ENCODE measurements around the gene PHKB.
A peak's percentile ranks its signal among the peaks of the same experiment; 100 is the strongest.
"Not testable (repeated sequence)": the region's sequence is repeated elsewhere in the genome, so short reads cannot be mapped to it uniquely, and the experiment has no call there.

The PHKB gene

GRCh38 chr16:47461598-47462266 is 601 bp downstream of the PHKB start:
- Mint-ChIP-seq H3K27ac (peak overlapping the region; percentile 93), H3K4me3 (peak overlapping the region; percentile 93), H3K9me3 (no peaks in the 10 kb centered on the region), H3K4me1 (ENCODE audit: low read depth) (peaks cover 73% of the 10 kb centered on the region), H3K27me3 (no peaks in the 10 kb centered on the region), H3K36me3 (ENCODE audit: low read depth) (peaks cover 28% of the 10 kb centered on the region)

DNA sequence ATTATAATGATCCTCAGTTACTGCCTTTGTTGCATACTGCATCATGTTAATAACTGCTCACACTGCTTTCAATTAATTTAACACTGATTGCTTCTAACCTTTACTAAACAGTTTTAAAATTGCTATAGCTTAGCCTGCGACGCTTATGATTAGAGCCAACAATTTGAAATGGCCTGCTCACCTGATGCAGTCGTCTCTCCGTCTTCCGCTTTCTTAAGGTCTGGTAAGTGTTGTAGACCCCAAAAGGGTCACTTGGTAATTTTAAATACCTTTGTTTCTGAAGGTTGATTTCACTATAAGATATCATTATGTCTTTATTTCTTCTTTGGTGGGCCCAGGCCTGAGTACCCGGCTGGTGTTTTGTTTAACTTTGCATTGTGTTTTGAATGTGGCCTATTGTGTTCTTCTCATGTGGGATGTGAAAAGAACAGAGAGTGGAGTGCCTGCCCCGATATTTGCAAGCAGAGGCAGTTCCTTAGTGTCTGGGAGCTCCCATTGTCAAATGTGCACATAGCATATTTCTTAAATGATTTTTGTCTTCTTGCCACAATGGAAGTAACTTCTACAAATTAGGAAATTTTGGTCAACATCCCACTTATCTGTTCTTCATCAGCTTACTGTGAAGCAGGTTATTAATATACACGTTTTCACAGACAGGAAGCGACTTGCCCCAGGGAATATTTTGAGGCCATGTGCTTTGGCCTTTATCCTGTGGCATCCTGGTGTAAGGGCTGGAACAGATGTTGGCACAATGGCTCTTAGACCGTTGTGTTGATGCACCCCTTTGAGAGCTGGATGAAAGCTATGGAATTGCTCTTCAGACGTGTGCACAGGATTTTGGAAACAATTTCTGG is 2.9 kb downstream of the PHKB start:
- peak overlapping the region; percentile 18 for H3K27ac Mint-ChIP-seq
- no peak overlapping the region for H3K4me3 Mint-ChIP-seq
- H3K27me3 Mint-ChIP-seq, result no peaks in the 10 kb centered on the region
- H3K9me3 Mint-ChIP-seq, result no peaks in the 10 kb centered on the region
- H3K36me3 Mint-ChIP-seq (ENCODE audit: low read depth), result peaks cover 14% of the 10 kb centered on the region
- peaks cover 61% of the 10 kb centered on the region for H3K4me1 Mint-ChIP-seq (ENCODE audit: low read depth)

- Mint-ChIP-seq H3K27me3 (no peaks in the 10 kb centered on the region), H3K4me3 (no peak overlapping the region), H3K27ac (no peak overlapping the region), H3K4me1 (ENCODE audit: low read depth) (peaks cover 47% of the 10 kb centered on the region), H3K9me3 (no peaks in the 10 kb centered on the region), H3K36me3 (ENCODE audit: low read depth) (peaks cover 14% of the 10 kb centered on the region)
These were observed 4.9 kb downstream of the PHKB start for GRCh38 chr16:47465919-47466630.

DNA sequence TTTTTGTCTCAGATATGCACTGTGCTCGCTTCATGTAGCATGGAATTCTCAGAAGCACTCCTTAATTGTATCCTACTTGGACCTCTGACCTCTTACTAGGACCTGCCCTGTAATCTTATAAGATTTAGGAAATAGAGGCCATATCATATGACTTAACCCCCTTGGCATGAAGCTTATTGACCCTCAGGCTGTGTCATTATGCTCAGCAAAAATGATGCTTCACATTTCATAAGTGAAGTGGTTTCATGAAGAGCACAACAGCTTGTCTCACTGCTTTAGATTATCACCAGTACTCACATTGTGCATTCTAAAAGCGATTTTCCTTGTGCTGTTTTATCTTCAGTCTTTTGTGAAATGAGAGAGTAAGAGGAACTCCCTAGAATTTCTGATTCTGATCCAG is 6.4 kb downstream of the PHKB start:
- Mint-ChIP-seq H3K27me3 (no peaks in the 10 kb centered on the region), H3K36me3 (ENCODE audit: low read depth) (peaks cover 18% of the 10 kb centered on the region), H3K4me3 (no peak overlapping the region), H3K27ac (no peak overlapping the region), H3K9me3 (no peaks in the 10 kb centered on the region), H3K4me1 (ENCODE audit: low read depth) (peaks cover 40% of the 10 kb centered on the region)

- H3K27me3 Mint-ChIP-seq, H3K4me3 Mint-ChIP-seq, H3K27ac Mint-ChIP-seq, H3K9me3 Mint-ChIP-seq: not testable (repeated sequence)
- peaks cover 18% of the 10 kb centered on the region for H3K36me3 Mint-ChIP-seq (ENCODE audit: low read depth)
- H3K4me1 Mint-ChIP-seq (ENCODE audit: low read depth), result peaks cover 33% of the 10 kb centered on the region
These were observed 7.0 kb downstream of the PHKB start for GRCh38 chr16:47468070-47468689.

DNA sequence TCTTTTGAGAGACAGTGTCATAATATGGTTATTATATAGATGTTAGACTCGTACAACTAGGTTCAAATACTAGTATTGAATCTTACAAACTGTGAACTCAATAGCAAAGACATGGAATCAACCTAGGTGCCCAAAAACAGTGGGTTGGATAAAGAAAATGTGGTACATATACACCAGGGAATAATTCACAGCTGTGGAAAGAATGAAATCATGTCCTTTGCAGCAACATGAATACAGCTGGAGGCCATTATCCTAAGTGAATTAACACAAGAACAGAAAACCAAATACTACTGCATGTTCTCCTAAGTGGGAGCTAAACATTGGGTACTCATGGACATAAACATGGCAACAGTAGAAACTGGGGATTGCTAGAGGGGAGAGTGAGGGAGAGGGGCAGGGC is 8.1 kb downstream of the PHKB start:
- no peaks in the 10 kb centered on the region for H3K27me3 Mint-ChIP-seq
- H3K9me3 Mint-ChIP-seq, result no peaks in the 10 kb centered on the region
- peaks cover 13% of the 10 kb centered on the region for H3K36me3 Mint-ChIP-seq (ENCODE audit: low read depth)
- no peak overlapping the region for H3K4me3 Mint-ChIP-seq
- H3K27ac Mint-ChIP-seq, result no peak overlapping the region
- H3K4me1 Mint-ChIP-seq (ENCODE audit: low read depth), result peaks cover 22% of the 10 kb centered on the region

- Mint-ChIP-seq H3K4me3 (no peak overlapping the region), H3K27ac (no peak overlapping the region), H3K36me3 (ENCODE audit: low read depth) (peaks cover 13% of the 10 kb centered on the region), H3K27me3 (no peaks in the 10 kb centered on the region), H3K9me3 (no peaks in the 10 kb centered on the region), H3K4me1 (ENCODE audit: low read depth) (peaks cover 12% of the 10 kb centered on the region)
These were observed 9.1 kb downstream of the PHKB start for GRCh38 chr16:47470211-47470610.

DNA sequence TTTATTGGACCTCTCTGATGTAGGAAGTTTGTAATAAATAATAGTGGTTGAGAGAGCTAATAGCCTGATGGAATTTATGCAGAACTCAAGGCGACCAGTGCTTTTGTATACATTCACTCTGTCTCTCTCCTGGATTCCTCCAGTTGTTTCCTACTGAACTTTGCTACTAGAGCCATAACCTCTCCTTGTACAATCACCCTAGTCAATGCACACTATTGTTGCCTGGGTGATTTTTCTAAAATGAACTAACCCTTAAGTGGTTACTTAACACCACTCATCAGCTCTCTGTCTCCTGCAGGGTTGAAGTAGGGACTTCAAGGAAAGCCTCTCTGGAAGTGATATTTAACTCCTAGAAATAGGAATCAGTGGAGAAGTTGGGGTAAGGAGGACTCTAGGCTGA is 9.7 kb downstream of the PHKB start:
- Mint-ChIP-seq H3K4me1 (ENCODE audit: low read depth) (peaks cover 6% of the 10 kb centered on the region), H3K27me3 (no peaks in the 10 kb centered on the region), H3K4me3 (no peak overlapping the region), H3K9me3 (no peaks in the 10 kb centered on the region), H3K27ac (no peak overlapping the region), H3K36me3 (ENCODE audit: low read depth) (peaks cover 11% of the 10 kb centered on the region)

DNA sequence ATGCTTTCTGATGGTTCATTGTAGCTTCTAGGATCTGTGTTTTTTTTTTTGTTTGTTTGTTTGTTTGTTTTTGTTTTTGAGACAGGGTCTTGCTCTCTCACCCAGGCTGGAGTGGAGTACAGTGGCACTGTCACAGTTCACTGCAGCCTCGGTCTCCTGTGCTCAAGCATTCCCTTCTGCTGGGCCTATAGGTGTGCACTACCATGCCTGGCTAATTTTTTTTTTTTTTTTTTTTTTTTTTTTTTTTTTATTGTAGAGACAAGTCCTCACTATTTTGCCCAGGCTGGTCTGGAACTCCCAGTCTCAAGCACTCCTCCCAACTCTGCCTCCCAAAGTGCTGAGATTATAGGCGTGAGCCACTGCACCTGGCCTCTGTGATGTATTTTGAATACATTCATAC is 11.9 kb downstream of the PHKB start:
- peaks cover 12% of the 10 kb centered on the region for H3K36me3 Mint-ChIP-seq (ENCODE audit: low read depth)
- peaks cover 13% of the 10 kb centered on the region for H3K4me1 Mint-ChIP-seq (ENCODE audit: low read depth)
- H3K4me3 Mint-ChIP-seq, H3K9me3 Mint-ChIP-seq, H3K27me3 Mint-ChIP-seq, H3K27ac Mint-ChIP-seq: not testable (repeated sequence)

- Mint-ChIP-seq H3K27me3 (no peaks in the 10 kb centered on the region), H3K4me3 (no peak overlapping the region), H3K4me1 (ENCODE audit: low read depth) (peaks cover 15% of the 10 kb centered on the region), H3K27ac (no peak overlapping the region), H3K36me3 (ENCODE audit: low read depth) (peaks cover 12% of the 10 kb centered on the region), H3K9me3 (no peaks in the 10 kb centered on the region)
These were observed 12.7 kb downstream of the PHKB start for GRCh38 chr16:47473792-47474191.

GRCh38 chr16:47475786-47476185 is 14.7 kb downstream of the PHKB start:
- H3K27ac Mint-ChIP-seq, result no peak overlapping the region
- no peaks in the 10 kb centered on the region for H3K9me3 Mint-ChIP-seq
- no peak overlapping the region for H3K4me3 Mint-ChIP-seq
- H3K36me3 Mint-ChIP-seq (ENCODE audit: low read depth), result peaks cover 11% of the 10 kb centered on the region
- H3K4me1 Mint-ChIP-seq (ENCODE audit: low read depth), result peaks cover 19% of the 10 kb centered on the region
- H3K27me3 Mint-ChIP-seq, result no peaks in the 10 kb centered on the region

DNA sequence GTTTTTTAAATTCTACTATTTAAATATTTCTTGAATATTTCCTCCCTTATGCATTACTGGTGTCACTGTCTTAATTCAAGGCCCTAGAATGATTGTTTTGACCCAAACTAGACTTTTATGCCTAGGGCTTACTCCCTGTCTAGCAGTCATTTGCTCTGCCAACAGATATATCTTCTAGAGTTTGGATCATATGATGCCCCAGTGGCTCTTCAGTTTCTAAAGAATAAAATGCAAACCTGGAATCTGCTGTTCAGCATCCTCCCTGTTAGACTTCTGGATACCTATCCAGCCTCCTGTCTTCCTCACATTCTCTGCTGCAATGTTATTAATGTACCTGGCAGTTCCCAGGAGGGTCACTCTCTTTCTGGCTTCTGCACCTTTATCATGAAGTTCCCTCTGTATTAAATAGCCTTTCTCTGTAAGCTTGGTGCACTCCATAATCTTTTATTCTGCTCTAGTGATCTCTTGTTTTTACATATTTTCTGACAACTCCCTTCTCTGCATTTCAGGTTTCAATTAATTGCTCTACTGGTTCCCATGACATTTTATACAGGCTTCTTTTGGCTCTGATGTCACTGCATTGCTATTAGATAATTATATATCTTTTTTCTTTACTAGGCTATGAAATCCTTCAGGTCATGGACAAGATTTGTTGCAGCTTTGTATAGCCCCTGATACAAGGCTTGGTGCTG is 15.7 kb downstream of the PHKB start:
- no peak overlapping the region for H3K4me3 Mint-ChIP-seq
- peaks cover 29% of the 10 kb centered on the region for H3K4me1 Mint-ChIP-seq (ENCODE audit: low read depth)
- peaks cover 5% of the 10 kb centered on the region for H3K36me3 Mint-ChIP-seq (ENCODE audit: low read depth)
- H3K27ac Mint-ChIP-seq, result no peak overlapping the region
- no peaks in the 10 kb centered on the region for H3K9me3 Mint-ChIP-seq
- no peaks in the 10 kb centered on the region for H3K27me3 Mint-ChIP-seq

GRCh38 chr16:47477679-47478078 is 16.5 kb downstream of the PHKB start:
- Mint-ChIP-seq H3K27me3 (no peaks in the 10 kb centered on the region), H3K4me1 (ENCODE audit: low read depth) (peaks cover 33% of the 10 kb centered on the region), H3K36me3 (ENCODE audit: low read depth) (peaks cover 5% of the 10 kb centered on the region), H3K9me3 (no peaks in the 10 kb centered on the region), H3K27ac (no peak overlapping the region), H3K4me3 (no peak overlapping the region)

- Mint-ChIP-seq H3K9me3 (no peaks in the 10 kb centered on the region), H3K36me3 (ENCODE audit: low read depth) (peaks cover 5% of the 10 kb centered on the region), H3K4me1 (ENCODE audit: low read depth) (peaks cover 45% of the 10 kb centered on the region), H3K27ac (no peak overlapping the region), H3K4me3 (no peak overlapping the region), H3K27me3 (no peaks in the 10 kb centered on the region)
These were observed 19.3 kb downstream of the PHKB start for GRCh38 chr16:47480410-47480809.
